ENCODE data around the gene WDR1.

Gene WDR1

GRCh38 chr4:10099499-10100325, 16.9 kb downstream of the WDR1 start:
- no peak for DNase-seq (ENCODE audit: low read depth)

DNA sequence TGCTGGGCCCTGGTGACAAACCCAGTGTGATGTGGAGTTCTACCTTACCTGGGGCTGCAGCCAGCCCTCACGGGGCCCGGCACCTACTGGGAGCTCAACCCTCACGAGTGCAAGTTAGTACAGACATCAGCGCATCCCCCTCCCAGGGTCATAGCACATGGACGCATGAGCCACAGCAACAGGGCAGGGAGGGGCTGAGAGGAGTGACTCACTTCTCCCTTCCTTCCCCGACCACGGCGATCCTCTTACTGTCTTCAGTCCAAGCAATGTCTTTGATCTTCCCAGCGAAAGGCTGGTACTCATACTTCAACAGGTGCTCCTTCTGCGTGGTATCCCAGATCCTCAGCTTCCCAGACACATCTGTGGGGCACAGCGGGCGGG, 17.8 kb downstream of the WDR1 start:
- DNase-seq (ENCODE audit: low read depth), result no peak

GRCh38 chr4:10097906-10098779, 18.5 kb downstream of the WDR1 start:
- DNase-seq (ENCODE audit: low read depth), result no peak

GRCh38 chr4:10096978-10097335, 19.6 kb downstream of the WDR1 start:
- no peak for DNase-seq (ENCODE audit: low read depth)

GRCh38 chr4:10096201-10096977, 20.2 kb downstream of the WDR1 start:
- DNase-seq (ENCODE audit: low read depth), result peak; percentile 59

- DNase-seq (ENCODE audit: low read depth), result no peak
Measured at GRCh38 chr4:10095296-10095991, 21.2 kb downstream of the WDR1 start.

GRCh38 chr4:10094841-10095240, 21.8 kb downstream of the WDR1 start:
- DNase-seq (ENCODE audit: low read depth), result no peak

- DNase-seq (ENCODE audit: low read depth), result no peak
Measured at GRCh38 chr4:10093801-10094552, 22.6 kb downstream of the WDR1 start.

GRCh38 chr4:10093271-10093621, 23.4 kb downstream of the WDR1 start:
- no peak for DNase-seq (ENCODE audit: low read depth)

DNA sequence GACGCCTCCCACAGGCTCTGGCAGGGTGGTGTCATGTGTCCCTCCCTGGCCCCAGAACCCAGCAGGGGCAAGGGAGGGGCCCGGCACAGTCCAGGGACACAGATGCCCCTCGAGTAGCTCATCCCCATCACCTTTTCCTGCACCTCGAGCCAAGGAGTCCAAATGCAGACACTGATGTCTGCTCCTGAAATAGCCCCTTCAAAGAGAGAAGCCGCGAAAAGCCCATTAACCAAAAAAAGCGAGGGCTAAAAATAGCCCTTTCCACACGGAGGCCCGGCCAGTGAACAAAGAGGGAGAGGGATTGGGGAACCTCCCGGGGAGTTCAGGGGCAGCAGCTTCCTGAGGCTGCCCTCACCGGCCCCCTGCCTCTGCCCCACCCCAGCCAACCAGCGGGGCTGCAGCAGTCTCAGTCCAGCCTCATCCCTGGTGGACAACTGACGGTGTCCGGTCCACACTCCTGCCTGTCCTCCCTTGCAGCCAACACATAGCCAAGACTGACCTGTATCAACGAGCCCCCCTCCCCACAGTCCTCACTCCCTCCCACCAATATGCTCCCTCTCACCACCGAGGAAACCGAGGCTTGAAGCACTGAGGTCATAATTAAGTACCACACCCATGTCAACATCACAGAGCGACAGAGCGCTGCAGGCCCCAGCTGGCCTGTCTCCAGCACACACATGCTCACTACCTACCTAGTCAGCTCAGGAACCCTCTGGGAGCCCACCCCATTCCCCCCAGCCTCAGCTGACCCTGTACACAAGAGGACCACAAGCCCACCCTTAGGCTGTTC, 23.9 kb downstream of the WDR1 start:
- no peak for DNase-seq (ENCODE audit: low read depth)

- DNase-seq (ENCODE audit: low read depth), result no peak
Measured at GRCh38 chr4:10091531-10092181, 24.9 kb downstream of the WDR1 start.

DNA sequence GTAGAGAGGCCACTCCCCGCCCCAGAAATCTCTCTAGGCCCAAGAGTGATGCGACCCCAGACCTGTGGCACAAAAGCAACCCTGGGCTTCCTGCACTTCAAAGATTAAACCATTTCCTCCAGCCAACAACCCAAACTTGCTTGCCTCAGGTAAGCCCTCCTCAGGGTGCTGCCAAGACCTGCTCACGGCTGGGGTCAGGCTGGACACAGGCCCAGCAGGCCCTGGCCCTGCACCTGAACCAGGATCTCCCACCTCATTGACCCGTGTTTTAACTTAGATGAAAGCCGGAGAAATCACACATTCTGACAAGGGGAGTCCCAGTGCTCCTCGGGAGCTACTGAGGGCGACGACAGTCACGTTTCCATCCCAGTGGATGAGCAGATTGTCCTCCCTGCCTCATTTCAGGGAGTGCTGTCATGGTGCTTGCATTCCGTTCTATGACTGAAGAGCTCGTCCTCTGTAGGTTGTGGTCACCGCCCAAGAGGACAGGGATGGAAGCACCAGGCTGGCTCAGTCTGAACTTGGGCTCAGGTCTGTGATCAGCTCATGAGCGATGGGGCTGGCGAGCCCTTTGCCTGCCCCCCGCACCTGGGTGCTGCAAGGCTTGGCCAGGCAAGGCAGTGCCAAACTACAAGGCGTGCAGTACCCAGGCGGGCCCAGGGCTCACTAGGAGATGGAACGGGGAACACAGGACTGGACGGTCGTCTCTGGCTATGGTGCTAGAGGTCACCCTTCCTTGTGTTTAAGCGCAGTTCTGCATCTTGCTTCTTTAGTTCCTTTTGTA, 25.9 kb downstream of the WDR1 start:
- no peak for DNase-seq (ENCODE audit: low read depth)

GRCh38 chr4:10089346-10089745, 27.3 kb downstream of the WDR1 start:
- no peak for DNase-seq (ENCODE audit: low read depth)

- DNase-seq (ENCODE audit: low read depth), result no peak
Measured at GRCh38 chr4:10088135-10089010, 28.2 kb downstream of the WDR1 start.

DNA sequence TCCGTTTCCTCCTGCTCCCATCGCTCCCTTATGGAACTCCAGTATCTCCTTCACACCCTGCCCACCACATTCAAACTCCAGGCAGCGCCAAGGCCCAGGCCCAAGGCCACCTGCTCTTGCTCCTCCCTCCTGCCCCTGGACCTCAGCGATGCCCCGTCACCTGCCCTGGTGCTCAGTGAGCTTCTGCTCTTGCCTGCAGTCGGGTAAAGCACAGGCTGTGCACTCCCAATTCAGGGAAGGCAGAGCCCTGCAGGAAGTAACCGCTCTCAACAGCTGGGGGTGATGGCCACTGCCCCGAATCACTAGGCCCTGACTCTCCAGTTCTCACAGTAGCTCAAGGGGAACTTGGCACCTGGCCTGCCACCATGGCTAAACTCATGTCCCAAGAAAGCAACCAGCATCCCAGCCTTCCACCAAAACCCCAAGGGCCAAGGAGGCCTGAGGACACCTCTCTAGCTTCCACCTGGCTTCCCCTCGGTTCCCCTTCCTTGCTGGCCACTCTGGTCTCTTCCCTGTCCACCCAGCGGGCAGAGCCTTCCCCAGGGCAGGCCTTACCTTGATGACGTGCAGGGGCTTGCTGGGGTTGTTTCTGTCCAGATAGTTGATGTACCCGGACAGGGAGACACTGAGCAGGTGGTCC, 29.3 kb downstream of the WDR1 start:
- DNase-seq (ENCODE audit: low read depth), result no peak

DNA sequence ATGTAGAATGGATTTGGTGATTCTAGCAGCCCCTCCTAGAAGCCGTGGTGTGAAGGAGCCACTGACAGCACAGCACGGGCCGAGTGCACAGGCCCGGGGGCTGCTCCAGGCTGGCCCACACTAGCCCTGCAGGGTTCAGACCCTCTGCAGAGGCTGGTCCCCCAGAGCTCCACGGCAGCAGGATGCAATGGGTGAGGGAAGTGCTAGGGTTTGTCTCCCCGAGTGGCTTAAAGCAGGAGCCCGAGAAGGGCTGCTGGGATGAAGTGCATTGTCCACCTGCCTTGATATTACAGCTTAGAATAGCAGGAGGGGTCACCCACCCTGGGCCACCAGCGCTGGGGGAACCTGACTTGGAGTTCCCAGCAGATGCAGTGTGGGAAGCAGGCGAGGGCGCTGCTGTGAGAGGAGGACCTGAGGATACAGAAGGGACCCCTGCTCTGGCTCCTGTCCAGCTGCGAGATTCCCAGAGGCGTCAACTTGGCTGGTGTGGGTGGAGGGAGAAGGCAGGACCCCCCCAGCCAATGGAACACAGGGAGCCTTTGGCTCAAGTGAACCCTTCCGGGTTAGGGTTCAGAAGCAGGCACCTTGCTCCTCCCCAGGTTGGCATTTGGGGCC, 30.0 kb downstream of the WDR1 start:
- no peak for DNase-seq (ENCODE audit: low read depth)

- DNase-seq (ENCODE audit: low read depth), result no peak
Measured at GRCh38 chr4:10085828-10086505, 30.6 kb downstream of the WDR1 start.
